ENCODE results near the gene ABHD8. TPM values are rescaled to one million over a fixed set of nuclear protein-coding genes. Genes with fewer than 3 reads are reported as not detected.
A peak's percentile ranks its signal among the peaks of the same experiment; 100 is the strongest.

Gene ABHD8
- total and polyA plus RNA-seq, 2 donors (not counting 1 experiment from before 2014, with no cell fraction given) = 5.2 to 7.2 TPM

DNA sequence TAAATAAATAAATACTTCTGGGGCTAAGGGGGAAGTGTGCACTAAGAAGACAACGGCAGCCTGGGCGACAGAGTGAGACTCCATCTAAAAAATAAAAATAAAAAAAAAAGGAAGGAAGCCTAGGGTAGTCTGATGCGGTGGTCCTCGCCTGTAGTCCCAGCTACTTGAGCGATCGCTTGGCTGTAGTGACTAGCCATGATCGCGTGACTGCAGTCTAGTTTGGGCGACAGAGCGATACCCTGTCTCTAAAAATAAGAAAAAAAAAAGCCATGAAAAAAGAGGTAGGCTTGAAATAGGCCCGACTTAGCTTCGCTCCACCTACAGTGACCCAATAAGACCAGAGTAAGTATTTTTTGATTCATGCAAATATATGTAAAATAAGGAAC, 36.6 kb downstream of the ABHD8 start:
- H3K9me3 ChIP-seq (ENCODE audit: control extremely low read depth in 1 of 3, control insufficient read depth in 2 of 3, insufficient read depth in 1 of 3, low read length in 2 of 3) = no peaks in the 10 kb centered on the region
- Mint-ChIP-seq H3K4me1 (peaks cover 18% of the 10 kb centered on the region), H3K9me3 (ENCODE audit: insufficient read depth) (no peaks in the 10 kb centered on the region), H3K4me3 (peak overlapping the region; percentile 84), H3K27me3 (no peaks in the 10 kb centered on the region), H3K27ac (peak overlapping the region; percentile 86)
- POLR2A ChIA-PET = interaction anchor here (0.5 to 1.9 kb wide), 13 partner anchors 9 to 1965 kb away, joined by 3 to 12 read pairs (median 5); partner anchors contain the start of genes DDA1, MRPL34, OCEL1 and USE1
- intact Hi-C loops (cut with micrococcal nuclease) = loop anchor here (2.0 kb wide), 1 partner anchor 202 kb away; no protein-coding TSS in a partner anchor
- H3K4me2 ChIP-seq (replicated peaks; ENCODE audit: low read depth, low read length, poor library complexity, severe bottlenecking) = peak overlapping the region; percentile 85
- peak overlapping the region; percentile 54 for H3K9ac ChIP-seq (ENCODE audit: low read length)
- CTCF ChIA-PET = interaction anchor here (0.6 to 4.9 kb wide), 16 partner anchors 8 to 1632 kb away, joined by 3 to 52 read pairs (median 4); partner anchors contain the start of genes ABHD8, ANKLE1, HAUS8 and MRPL34
- peak overlapping the region; percentile 42 for H2AFZ ChIP-seq (ENCODE audit: insufficient read depth, low read depth, low read length, poor library complexity, severe bottlenecking)
- no peaks in the 10 kb centered on the region for H4K20me1 ChIP-seq (ENCODE audit: control insufficient read depth, insufficient read depth, low read length, poor library complexity, severe bottlenecking)
- peaks cover 0 to 14% of the 10 kb centered on the region in 2 experiments for H3K36me3 ChIP-seq (replicated peaks in 1 of 2; ENCODE audit: control extremely low read depth in 1 of 2, control insufficient read depth in 1 of 2, extremely low read depth in 1 of 2, insufficient read depth in 2 of 2, low read length in 1 of 2)
- peak overlapping the region; percentile 56 to 66 for H3K27ac ChIP-seq (ENCODE audit: low read length in 2 of 2)
- peaks cover 6 to 24% of the 10 kb centered on the region in 2 donors for H3K4me1 ChIP-seq (ENCODE audit: control insufficient read depth in 2 of 2, insufficient read depth in 2 of 2, low read length in 2 of 2)
- TF ChIP-seq EZH2 (IDR thresholded peaks at IDR 0.05; ENCODE audit: borderline replicate concordance, insufficient read depth, low read depth, low read length, poor library complexity, severe bottlenecking) (no peak), CTCF (IDR thresholded peaks at IDR 0.05) (no peak)
- no peaks in the 10 kb centered on the region for H3K27me3 ChIP-seq (replicated peaks in 1 of 4; ENCODE audit: control extremely low read depth in 1 of 4, control insufficient read depth in 3 of 4, insufficient read depth in 4 of 4, low read length in 3 of 4)
- H3K4me3 ChIP-seq (ENCODE audit: control extremely low read depth in 1 of 5, extremely low read depth in 1 of 5, insufficient read depth in 1 of 5, low read depth in 2 of 5, low read length in 4 of 5) = peak overlapping the region; percentile 21 to 95 (median 51)
- DNase-seq (no peak), ATAC-seq (ENCODE audit: low read depth) (no peak)
- H3K79me2 ChIP-seq (ENCODE audit: control insufficient read depth, insufficient read depth, low read length) = peaks cover 17% of the 10 kb centered on the region
- 0% methylated on average over 3 of the region's 12 CpGs for WGBS (ENCODE audit: insufficient coverage)

- peaks cover 14% of the 10 kb centered on the region for H3K79me2 ChIP-seq (ENCODE audit: control insufficient read depth, insufficient read depth, low read length)
- ChIA-PET POLR2A (interaction anchor here (0.5 to 1.8 kb wide), 10 partner anchors 9 to 1835 kb away, joined by 3 to 12 read pairs (median 6); partner anchors contain the start of genes DDA1, MRPL34 and USE1), CTCF (interaction anchor here (0.8 to 4.9 kb wide), 9 partner anchors 11 to 551 kb away, joined by 3 to 52 read pairs (median 4); partner anchors contain the start of genes ANKLE1, HAUS8 and MYO9B)
- H3K27ac Mint-ChIP-seq = no peak overlapping the region
- peak overlapping the region; percentile 56 to 66 for H3K27ac ChIP-seq (ENCODE audit: low read length in 2 of 2)
- no peaks in the 10 kb centered on the region for H3K9me3 ChIP-seq (ENCODE audit: control extremely low read depth in 1 of 3, control insufficient read depth in 2 of 3, insufficient read depth in 1 of 3, low read length in 2 of 3)
- intact Hi-C loops (cut with micrococcal nuclease) = loop anchor here (2.0 kb wide), 1 partner anchor 203 kb away; no protein-coding TSS in a partner anchor
- no peak for DNase-seq
- H3K36me3 ChIP-seq (replicated peaks in 1 of 2; ENCODE audit: control extremely low read depth in 1 of 2, control insufficient read depth in 1 of 2, extremely low read depth in 1 of 2, insufficient read depth in 2 of 2, low read length in 1 of 2) = peaks cover 0 to 8% of the 10 kb centered on the region in 2 experiments
- H3K4me1 ChIP-seq (ENCODE audit: control insufficient read depth in 2 of 2, insufficient read depth in 2 of 2, low read length in 2 of 2) = peaks cover 6 to 25% of the 10 kb centered on the region in 2 donors
- no peaks in the 10 kb centered on the region for H3K9me3 Mint-ChIP-seq (ENCODE audit: insufficient read depth)
- H3K27me3 Mint-ChIP-seq = no peaks in the 10 kb centered on the region
- H3K4me3 Mint-ChIP-seq = peak overlapping the region; percentile 84
- H3K4me1 Mint-ChIP-seq = peaks cover 19% of the 10 kb centered on the region
- peak overlapping the region; percentile 42 for H2AFZ ChIP-seq (ENCODE audit: insufficient read depth, low read depth, low read length, poor library complexity, severe bottlenecking)
- WGBS (ENCODE audit: insufficient coverage) = 100% methylated on average over 2 of the region's 7 CpGs
- H3K4me3 ChIP-seq (ENCODE audit: control extremely low read depth in 1 of 5, extremely low read depth in 1 of 5, insufficient read depth in 1 of 5, low read depth in 2 of 5, low read length in 4 of 5) = peak overlapping the region in 1 of 5 experiments; percentile 52
- TF ChIP-seq EZH2 (IDR thresholded peaks at IDR 0.05; ENCODE audit: borderline replicate concordance, insufficient read depth, low read depth, low read length, poor library complexity, severe bottlenecking) (no peak), CTCF (IDR thresholded peaks at IDR 0.05) (no peak)
- ATAC-seq (ENCODE audit: low read depth) = no peak
- no peaks in the 10 kb centered on the region for H3K27me3 ChIP-seq (replicated peaks in 1 of 4; ENCODE audit: control extremely low read depth in 1 of 4, control insufficient read depth in 3 of 4, insufficient read depth in 4 of 4, low read length in 3 of 4)
- H3K9ac ChIP-seq (ENCODE audit: low read length) = no peak overlapping the region
- H4K20me1 ChIP-seq (ENCODE audit: control insufficient read depth, insufficient read depth, low read length, poor library complexity, severe bottlenecking) = no peaks in the 10 kb centered on the region
- H3K4me2 ChIP-seq (replicated peaks; ENCODE audit: low read depth, low read length, poor library complexity, severe bottlenecking) = peak overlapping the region; percentile 85
These were observed 37.2 kb downstream of the ABHD8 start for GRCh38 chr19:17266026-17266425.
